Ishikawa (cell line): ENCODE results near the gene BORA.

Experiments
- CEBPB ChIP-seq: IDR thresholded peaks from 2 replicates; pipeline ENCODE4 v1.6.1; 2012
- CREB1 ChIP-seq: IDR thresholded peaks from 2 replicates; pipeline ENCODE4 v1.6.1; 2012; ENCODE audit warnings: low read depth
- EGR1 ChIP-seq: IDR thresholded peaks from 2 replicates; pipeline ENCODE4 v1.6.1; 2012
- EP300 ChIP-seq: IDR thresholded peaks from 2 replicates; pipeline ENCODE4 v1.6.1; 2012; ENCODE audit warnings: borderline replicate concordance
- FOXM1 ChIP-seq: IDR thresholded peaks from 2 replicates; pipeline ENCODE4 v1.6.1; 2012; ENCODE audit warnings: low read depth, borderline replicate concordance
- RAD21 ChIP-seq: IDR thresholded peaks from 2 replicates; pipeline ENCODE4 v1.6.1; 2012; ENCODE audit warnings: low read depth
- TAF1 ChIP-seq: IDR thresholded peaks from 2 replicates; pipeline ENCODE4 v1.6.1; 2012; ENCODE audit warnings: low read depth, mild to moderate bottlenecking
- TCF12 ChIP-seq: IDR thresholded peaks from 2 replicates; pipeline ENCODE4 v1.6.1; 2012; ENCODE audit warnings: low read depth
- TEAD4 ChIP-seq: IDR thresholded peaks from 2 replicates; pipeline ENCODE4 v1.6.1; 2012
- YY1 ChIP-seq: IDR thresholded peaks from 2 replicates; pipeline ENCODE4 v1.6.1; 2012; ENCODE audit warnings: low read depth
- ZBTB7A ChIP-seq: IDR thresholded peaks from 2 replicates; pipeline ENCODE4 v1.6.1; 2012; ENCODE audit warnings: low read depth
- TF ChIP-seq, protein P1 (sequence below): IDR thresholded peaks from 2 replicates; pipeline ENCODE4 v1.6.1; 2012; ENCODE audit warnings: low read depth, mild to moderate bottlenecking
- TF ChIP-seq, protein P2 (sequence below): IDR thresholded peaks from 2 replicates; pipeline ENCODE4 v1.6.1; 2012
- TF ChIP-seq, protein P3 (sequence below): IDR thresholded peaks from 2 replicates; pipeline ENCODE4 v1.6.1; 2012

BORA gene

DNA sequence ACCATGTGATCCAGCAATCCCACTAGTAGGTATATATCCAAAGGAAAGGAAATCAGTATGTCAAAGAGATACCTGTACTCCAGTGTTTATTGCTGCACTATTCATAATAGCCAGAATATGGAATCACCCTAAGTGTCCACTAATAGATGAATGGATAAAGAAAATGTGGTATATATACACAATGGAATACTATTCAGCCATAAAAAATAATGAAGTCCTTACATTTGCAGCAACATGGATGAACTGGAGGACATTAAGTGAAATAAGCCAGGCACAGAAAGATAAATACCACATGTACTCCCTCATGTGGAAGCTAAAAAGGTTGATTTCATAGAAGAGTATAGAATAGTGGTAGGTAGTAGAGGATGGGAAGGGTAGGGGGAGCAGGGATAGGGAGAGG lies 23.5 kb downstream of the BORA start:
- TF ChIP-seq EGR1: no peak
- no peak for TF ChIP-seq TCF12
- TF ChIP-seq, protein P1, sequence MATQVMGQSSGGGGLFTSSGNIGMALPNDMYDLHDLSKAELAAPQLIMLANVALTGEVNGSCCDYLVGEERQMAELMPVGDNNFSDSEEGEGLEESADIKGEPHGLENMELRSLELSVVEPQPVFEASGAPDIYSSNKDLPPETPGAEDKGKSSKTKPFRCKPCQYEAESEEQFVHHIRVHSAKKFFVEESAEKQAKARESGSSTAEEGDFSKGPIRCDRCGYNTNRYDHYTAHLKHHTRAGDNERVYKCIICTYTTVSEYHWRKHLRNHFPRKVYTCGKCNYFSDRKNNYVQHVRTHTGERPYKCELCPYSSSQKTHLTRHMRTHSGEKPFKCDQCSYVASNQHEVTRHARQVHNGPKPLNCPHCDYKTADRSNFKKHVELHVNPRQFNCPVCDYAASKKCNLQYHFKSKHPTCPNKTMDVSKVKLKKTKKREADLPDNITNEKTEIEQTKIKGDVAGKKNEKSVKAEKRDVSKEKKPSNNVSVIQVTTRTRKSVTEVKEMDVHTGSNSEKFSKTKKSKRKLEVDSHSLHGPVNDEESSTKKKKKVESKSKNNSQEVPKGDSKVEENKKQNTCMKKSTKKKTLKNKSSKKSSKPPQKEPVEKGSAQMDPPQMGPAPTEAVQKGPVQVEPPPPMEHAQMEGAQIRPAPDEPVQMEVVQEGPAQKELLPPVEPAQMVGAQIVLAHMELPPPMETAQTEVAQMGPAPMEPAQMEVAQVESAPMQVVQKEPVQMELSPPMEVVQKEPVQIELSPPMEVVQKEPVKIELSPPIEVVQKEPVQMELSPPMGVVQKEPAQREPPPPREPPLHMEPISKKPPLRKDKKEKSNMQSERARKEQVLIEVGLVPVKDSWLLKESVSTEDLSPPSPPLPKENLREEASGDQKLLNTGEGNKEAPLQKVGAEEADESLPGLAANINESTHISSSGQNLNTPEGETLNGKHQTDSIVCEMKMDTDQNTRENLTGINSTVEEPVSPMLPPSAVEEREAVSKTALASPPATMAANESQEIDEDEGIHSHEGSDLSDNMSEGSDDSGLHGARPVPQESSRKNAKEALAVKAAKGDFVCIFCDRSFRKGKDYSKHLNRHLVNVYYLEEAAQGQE: no peak

DNA sequence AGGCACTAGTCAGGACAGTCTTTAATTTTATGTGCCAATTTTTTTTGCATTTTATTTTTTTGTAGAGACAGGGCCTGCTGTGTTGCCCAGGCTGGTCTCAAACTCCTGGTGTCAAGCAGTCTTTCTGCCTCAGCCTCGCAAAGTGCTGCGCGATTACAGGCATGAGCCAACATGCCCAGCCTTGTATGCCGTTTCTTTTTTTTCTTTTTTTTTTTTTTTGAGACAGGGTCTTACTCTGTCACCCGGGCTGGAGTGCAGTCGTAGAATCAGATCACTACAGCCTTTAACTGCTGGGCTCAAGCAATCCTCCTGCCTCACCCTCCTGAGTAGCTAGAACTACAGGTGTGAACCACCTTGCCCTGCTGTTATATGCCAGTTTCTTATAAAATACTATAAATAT lies 26.4 kb downstream of the BORA start:
- no peak for TF ChIP-seq CREB1
- TF ChIP-seq, protein P1: no peak
- no peak for TF ChIP-seq FOXM1
- TF ChIP-seq YY1: no peak
- TF ChIP-seq EP300: no peak
- no peak for TF ChIP-seq TEAD4

DNA sequence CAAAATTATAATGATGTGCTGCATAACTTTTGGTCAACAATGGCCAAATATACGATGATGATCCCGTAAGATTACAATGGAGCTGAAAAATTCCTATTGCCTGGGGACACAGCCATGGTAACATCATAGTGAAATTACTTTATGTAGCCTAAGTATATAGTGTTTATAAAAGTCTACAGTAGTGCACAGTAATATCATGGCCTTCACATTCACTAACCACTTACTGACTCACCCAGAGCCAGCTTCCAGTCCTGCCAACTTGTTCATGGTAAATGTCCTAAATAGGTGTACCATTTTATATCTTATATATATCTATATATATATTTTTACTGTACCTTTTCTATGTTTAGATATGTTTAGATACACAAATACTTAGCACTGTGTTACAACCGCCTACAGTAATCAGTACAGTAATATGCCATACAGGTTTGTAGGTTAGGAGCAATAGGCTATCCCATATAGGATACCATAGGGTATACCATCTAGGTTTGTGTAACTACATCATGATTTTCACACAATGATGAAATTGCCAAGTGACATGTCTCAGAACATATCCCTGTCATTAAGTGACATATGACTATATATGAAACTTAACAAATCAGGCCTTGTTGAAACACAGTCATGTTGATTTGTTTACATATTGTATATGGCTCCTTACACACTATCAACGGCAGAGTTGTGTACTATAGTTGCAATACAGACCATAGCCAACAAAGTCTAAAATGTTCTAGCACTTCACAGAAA lies 30.2 kb downstream of the BORA start:
- no peak for TF ChIP-seq YY1
- no peak for TF ChIP-seq FOXM1
- TF ChIP-seq, protein P1: no peak
- TF ChIP-seq TEAD4: no peak
- TF ChIP-seq TCF12: no peak
- TF ChIP-seq RAD21: no peak

DNA sequence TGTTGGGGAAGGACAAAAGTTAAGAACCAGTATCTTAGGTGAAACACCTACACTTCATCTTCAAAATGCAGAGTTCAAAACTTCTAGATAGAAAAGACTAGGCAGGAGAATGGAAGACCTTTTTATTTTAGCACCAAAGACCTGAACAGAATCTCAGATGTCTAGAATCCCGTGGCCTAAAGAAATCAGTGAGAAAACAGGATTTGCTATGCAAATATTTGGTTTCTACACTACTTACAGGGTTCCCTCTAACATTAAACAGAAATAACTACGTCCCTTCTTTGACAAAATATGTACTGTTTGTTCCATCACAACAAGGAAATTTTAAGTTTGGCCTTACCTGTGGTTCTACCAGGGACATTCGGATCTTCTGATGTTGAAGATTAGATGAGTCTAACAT lies 32.5 kb downstream of the BORA start:
- TF ChIP-seq, protein P2, sequence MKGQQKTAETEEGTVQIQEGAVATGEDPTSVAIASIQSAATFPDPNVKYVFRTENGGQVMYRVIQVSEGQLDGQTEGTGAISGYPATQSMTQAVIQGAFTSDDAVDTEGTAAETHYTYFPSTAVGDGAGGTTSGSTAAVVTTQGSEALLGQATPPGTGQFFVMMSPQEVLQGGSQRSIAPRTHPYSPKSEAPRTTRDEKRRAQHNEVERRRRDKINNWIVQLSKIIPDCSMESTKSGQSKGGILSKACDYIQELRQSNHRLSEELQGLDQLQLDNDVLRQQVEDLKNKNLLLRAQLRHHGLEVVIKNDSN: no peak
- TF ChIP-seq, protein P1: no peak
- TF ChIP-seq TEAD4 (no peak), EP300 (no peak), CEBPB (no peak), TCF12 (no peak), ZBTB7A (no peak), EGR1 (no peak)
- TF ChIP-seq, protein P3, sequence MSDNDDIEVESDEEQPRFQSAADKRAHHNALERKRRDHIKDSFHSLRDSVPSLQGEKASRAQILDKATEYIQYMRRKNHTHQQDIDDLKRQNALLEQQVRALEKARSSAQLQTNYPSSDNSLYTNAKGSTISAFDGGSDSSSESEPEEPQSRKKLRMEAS: no peak

DNA sequence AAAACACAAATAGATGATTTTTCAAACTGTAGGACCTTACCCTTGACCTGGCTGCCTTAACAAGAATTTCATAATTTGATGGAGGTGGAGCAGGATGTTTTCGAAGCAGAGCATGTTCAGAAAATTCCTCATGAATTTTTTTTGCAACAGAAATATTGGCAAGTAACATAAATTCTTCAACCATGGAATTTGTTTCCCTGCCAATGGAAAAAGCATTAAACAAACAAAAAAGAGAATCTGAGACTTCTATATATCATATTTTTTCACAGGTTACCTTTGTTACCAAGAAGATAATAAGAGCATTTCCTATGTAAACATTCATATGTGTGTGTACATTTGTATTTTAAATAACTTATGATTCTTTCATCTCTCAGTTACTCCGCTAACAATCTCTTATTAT lies 35.7 kb downstream of the BORA start:
- no peak for TF ChIP-seq EGR1
- TF ChIP-seq CREB1: no peak
- no peak for TF ChIP-seq TAF1
- no peak for TF ChIP-seq TCF12
- TF ChIP-seq FOXM1: no peak
- TF ChIP-seq, protein P3: no peak
- TF ChIP-seq EP300: no peak
- TF ChIP-seq, protein P1: no peak
